HepG2 (cell line): Measurements from ENCODE around the gene IMP3. TPM values are rescaled to one million over a fixed set of nuclear protein-coding genes. Genes with fewer than 3 reads are reported as not detected.
A peak's percentile ranks its signal among the peaks of the same experiment; 100 is the strongest.

Experiments used
- ATAC-seq: fragments of 200-7000 bp; cut with Tn5 transposase; 3 replicates; pipeline ENCODE4 v1.9.1; 2020; ENCODE audit warnings: mild to moderate bottlenecking, moderate library complexity
- BruUV-seq: library from RNA; stranded (reverse); fragments of 400-500 nt; replicated peaks from 2 replicates; lab custom pipeline; 2021; lab: Mats Ljungman, UMichigan
- CTCF ChIA-PET: fragments of 300-600 bp; formaldehyde crosslinking; extraction: SDS; loops from one replicate; lab custom pipeline; 2021; ENCODE audit warnings: low total read pairs, inconsistent platforms, low intra/inter-chr PET ratio; lab: Yijun Ruan, JAX
- POLR2A ChIA-PET: fragments of 350-600 bp; sonication (Branson Sonifier 250); formaldehyde crosslinking; loops from one replicate; lab custom pipeline; 2020; ENCODE audit warnings: antibody characterized with exemption, inconsistent platforms; lab: Yijun Ruan, JAX
- DNase-seq: peaks from one replicate; pipeline ENCODE4 v3.0.0-alpha.2; 2015; ENCODE audit warnings: low spot score
- FAIRE-seq: peaks from 3 replicates; lab custom pipeline; 2011; peaks lifted over from hg19 to GRCh38; lab: Jason Lieb, UNC
- H2AFZ ChIP-seq: one replicate; pipeline ENCODE4 v1.6.1; 2011; ENCODE audit warnings: low read length, inconsistent platforms
- H3K27ac ChIP-seq: fragments of 300-600 bp; 3 replicates; pipeline ENCODE4 v1.8.0; 2011; ENCODE audit warnings: mixed run types, mild to moderate bottlenecking, mixed read lengths, low read length, inconsistent platforms; ENCODE audit not compliant: insufficient read depth; ENCODE audit errors: extremely low read length
- H3K27me3 ChIP-seq, 2 experiments: fragments of 200-600 bp in 1 of 2; 2 replicates in 1 of 2; 3 replicates in 1 of 2; pipeline versions ENCODE4 v1.6.0 to v1.8.0; 2011; ENCODE audit warnings: low read length in 2 of 2, mild to moderate bottlenecking in 2 of 2, moderate library complexity in 2 of 2, inconsistent platforms in 1 of 2; ENCODE audit not compliant: insufficient read depth in 2 of 2, control insufficient read depth in 1 of 2
- H3K36me3 ChIP-seq, 2 experiments: fragments of 200-600 bp in 1 of 2; replicated peaks in 1 of 2; 2 replicates in 1 of 2; 3 replicates in 1 of 2; pipeline versions ENCODE4 v1.5.1 to v1.8.0; 2011; ENCODE audit warnings: low read length in 2 of 2, inconsistent platforms in 1 of 2; ENCODE audit not compliant: insufficient read depth in 2 of 2, control insufficient read depth in 1 of 2
- H3K4me1 ChIP-seq: 2 replicates; pipeline ENCODE4 v1.5.1; 2012; ENCODE audit warnings: low read length, inconsistent platforms; ENCODE audit not compliant: insufficient read depth
- H3K4me2 ChIP-seq: 2 replicates; pipeline ENCODE4 v1.6.0; 2011; ENCODE audit warnings: low read depth, low read length, inconsistent platforms
- H3K4me3 ChIP-seq, 3 experiments: fragments of 200-600 bp in 1 of 3; sonication (generic), shearing (Covaris generic) in 1 of 3; replicated peaks in 1 of 3; 2 replicates each; pipeline ENCODE4 v1.5.1; 2011 to 2016; ENCODE audit warnings: low read length in 3 of 3, inconsistent platforms in 2 of 3, low read depth in 2 of 3, mild to moderate bottlenecking in 2 of 3, control low read depth in 1 of 3, mixed read lengths in 1 of 3; ENCODE audit not compliant: insufficient read depth in 1 of 3
- H3K79me2 ChIP-seq: one replicate; pipeline ENCODE4 v1.6.1; 2011; ENCODE audit warnings: low read length, inconsistent platforms; ENCODE audit not compliant: insufficient read depth
- H3K9ac ChIP-seq: 2 replicates; pipeline ENCODE4 v1.6.0; 2011; ENCODE audit warnings: mild to moderate bottlenecking, low read depth, low read length, inconsistent platforms; ENCODE audit not compliant: insufficient read depth
- H3K9me3 ChIP-seq: 2 replicates; pipeline ENCODE4 v1.5.1; 2012; ENCODE audit warnings: mild to moderate bottlenecking, low read length
- H4K20me1 ChIP-seq: 2 replicates; pipeline ENCODE4 v1.6.0; 2011; ENCODE audit warnings: inconsistent platforms, mild to moderate bottlenecking, low read length, moderate library complexity; ENCODE audit not compliant: insufficient read depth
- ADNP ChIP-seq: sonication (generic); formaldehyde crosslinking; IDR thresholded peaks from 2 replicates; pipeline ENCODE4 v1.4.0; 2020; ENCODE audit warnings: missing genetic modification reagents
- ARID4A ChIP-seq: sonication (generic); formaldehyde crosslinking; IDR thresholded peaks from 2 replicates; pipeline ENCODE4 v1.5.0; 2020; ENCODE audit warnings: mild to moderate bottlenecking, missing genetic modification reagents, borderline replicate concordance
- ELF3 ChIP-seq: IDR thresholded peaks from 2 replicates; pipeline ENCODE4 v1.6.1; 2016; ENCODE audit warnings: missing genetic modification reagents, missing compliant biosample characterization
- FOXA1 ChIP-seq, 2 experiments: fragments of 450-650 bp in 1 of 2; sonication (generic) in 1 of 2; formaldehyde crosslinking in 1 of 2; IDR thresholded peaks; 2 replicates each; pipeline versions ENCODE4 v1.4.0 to v1.6.1; 2016 to 2020; ENCODE audit warnings: missing genetic modification reagents in 1 of 2
- HMG20B ChIP-seq: conservative IDR thresholded peaks from 2 replicates; pipeline ENCODE4 v1.6.1; 2016; ENCODE audit warnings: missing genetic modification reagents, missing compliant biosample characterization
- HNF4A ChIP-seq: sonication (generic); formaldehyde crosslinking; IDR thresholded peaks from 2 replicates; pipeline ENCODE4 v1.4.0; 2020; ENCODE audit warnings: missing genetic modification reagents
- HNRNPL ChIP-seq: fragments of 200-400 bp; formaldehyde crosslinking; IDR thresholded peaks from 2 replicates; pipeline ENCODE4 v1.6.1; 2017; ENCODE audit warnings: mild to moderate bottlenecking, low read depth, low read length
- ISX ChIP-seq: sonication (generic); formaldehyde crosslinking; conservative IDR thresholded peaks from 2 replicates; pipeline ENCODE4 v1.5.0; 2020; ENCODE audit warnings: missing genetic modification reagents
- NFE2L2 ChIP-seq: fragments of 150-350 bp; IDR thresholded peaks from 2 replicates; pipeline ENCODE4 v1.6.1; 2014; ENCODE audit warnings: low read length
- NFIC ChIP-seq: IDR thresholded peaks from 2 replicates; pipeline ENCODE4 v1.6.1; 2012; ENCODE audit warnings: mild to moderate bottlenecking, low read length, inconsistent platforms
- NFRKB ChIP-seq: fragments of 450-650 bp; IDR thresholded peaks from 2 replicates; pipeline ENCODE4 v1.6.1; 2017
- PAX8 ChIP-seq: sonication (generic); formaldehyde crosslinking; IDR thresholded peaks from 2 replicates; pipeline ENCODE4 v1.8.0; 2022; ENCODE audit warnings: mild to moderate bottlenecking, missing genetic modification reagents, borderline replicate concordance
- SNRNP70 ChIP-seq: fragments of 200-400 bp; formaldehyde crosslinking; IDR thresholded peaks from 2 replicates; pipeline ENCODE4 v1.6.1; 2017; ENCODE audit warnings: mild to moderate bottlenecking, low read depth, low read length, moderate library complexity
- TBP ChIP-seq: sonication (generic); formaldehyde crosslinking; IDR thresholded peaks from 2 replicates; pipeline ENCODE4 v1.5.0; 2020; ENCODE audit warnings: missing genetic modification reagents
- TOE1 ChIP-seq: sonication (generic); formaldehyde crosslinking; IDR thresholded peaks from 2 replicates; pipeline ENCODE4 v1.4.0; 2020; ENCODE audit warnings: mild to moderate bottlenecking, missing genetic modification reagents
- ZC3H4 ChIP-seq: sonication (generic); formaldehyde crosslinking; IDR thresholded peaks from 2 replicates; pipeline ENCODE4 v1.4.0; 2020; ENCODE audit warnings: missing genetic modification reagents, borderline replicate concordance
- ZNF253 ChIP-seq: sonication (generic); formaldehyde crosslinking; IDR thresholded peaks from 2 replicates; pipeline ENCODE4 v1.8.0; 2022; ENCODE audit warnings: mild to moderate bottlenecking, missing genetic modification reagents, borderline replicate concordance
- ZNF878 ChIP-seq: sonication (generic); formaldehyde crosslinking; IDR thresholded peaks from 2 replicates; pipeline ENCODE4 v1.8.1; 2023; ENCODE audit warnings: mild to moderate bottlenecking, missing genetic modification reagents, moderate library complexity
- WGBS: methylation state at CpG from one replicate; pipeline ENCODE4 v1.1.6; 2017; ENCODE audit warnings: low lambda C conversion rate; 5-methylcytosine and 5-hydroxymethylcytosine counted together
- in situ Hi-C: cut with HindIII; loops from 2 replicates; pipeline ENCODE4 v1.10.0; 2017; ENCODE audit warnings: low pct_unique_long_range_greater_than_20kb; ENCODE audit not compliant: extremely low pct_ligation_motif_present
- intact Hi-C: fragments of 100-400 bp; cut with micrococcal nuclease; formaldehyde crosslinking; loops from one replicate; pipeline ENCODE4 v1.10.0; 2022; ENCODE audit not compliant: unreplicated experiment
- polyA plus RNA-seq, 8 experiments: library from polyadenylated mRNA; depleted of rRNA in 3 of 8; stranded (reverse) in 7 of 8; unstranded in 1 of 8; fragments of >200 nt; fragmentation: Illumina TruSeq in 4 of 8; extraction: Trizol in 4 of 8; gene quantifications; 2 replicates each; pipeline versions ENCODE4 v1.2.1 to v1.2.3, GENCODE V29; 2011 to 2016; ENCODE audit warnings: low read depth in 4 of 8, missing spikeins in 1 of 8, mixed read lengths in 1 of 8; ENCODE audit not compliant: insufficient read depth in 1 of 8
- total RNA-seq, 5 experiments: library from RNA; depleted of rRNA; stranded (reverse); fragments of >200 nt; fragmentation: Illumina TruSeq; extraction: Trizol; gene quantifications; 2 replicates each; pipeline ENCODE4 v1.2.3, GENCODE V29; 2016; ENCODE audit warnings: low read depth in 1 of 5

Gene IMP3
- total and polyA plus RNA-seq, 2 of the 13 experiments (the other 11 are each of a cell fraction or from before 2014, with no cell fraction given), result 38.3 to 143 TPM

- TF ChIP-seq ARID4A (CRISPR knock-in tag), result 0 out of 2 replicates have a peak, but pooled peaks have one; percentile 13
Measured at GRCh38 chr15:75649045-75649761, 9.2 kb upstream of the IMP3 start (continued).

GRCh38 chr15:75648156-75649000, 8.4 kb upstream of the IMP3 start:
- peaks cover 58% of the 10 kb centered on the region for H3K4me1 ChIP-seq
- peak; percentile 64 for ATAC-seq
- peaks cover 0 to 2% of the 10 kb centered on the region in 2 experiments; a peak in 1 of 5 replicates for H3K27me3 ChIP-seq
- no peak overlapping the region for H2AFZ ChIP-seq
- ChIA-PET POLR2A (interaction anchor here (1.0 to 2.6 kb wide), 17 partner anchors 10 to 280 kb away, joined by 3 to 39 read pairs (median 7); partner anchors contain the start of genes IMP3, MAN2C1, PTPN9 and SIN3A), CTCF (no interaction called here)
- intact Hi-C loops, result loop anchor here (2.0 kb wide), 1 partner anchor 34 kb away; no protein-coding TSS in a partner anchor
- H3K27ac ChIP-seq, result peak overlapping the region; percentile 98
- in situ Hi-C loops, result loop anchor here (5.0 to 10.0 kb wide), 2 partner anchors 34 to 284 kb away; partner anchors contain the start of gene MAN2C1
- DNase-seq, result peak; percentile 63
- H3K36me3 ChIP-seq, result peaks cover 0 to under 1% of the 10 kb centered on the region in 2 experiments; a peak in 1 of 5 replicates
- TSS peak; percentile 63 for BruUV-seq
- WGBS, result 0% methylated on average over 17 of the region's 34 CpGs
- no peaks in the 10 kb centered on the region for H3K9me3 ChIP-seq
- H3K9ac ChIP-seq, result peak overlapping the region; percentile 89
- peak; percentile 59 for FAIRE-seq
- peak overlapping the region; percentile 83 to 96 (median 93) for H3K4me3 ChIP-seq
- peak overlapping the region; percentile 97 for H3K4me2 ChIP-seq
- peaks cover 59% of the 10 kb centered on the region for H3K79me2 ChIP-seq
- H4K20me1 ChIP-seq, result peaks cover 9% of the 10 kb centered on the region
- TF ChIP-seq ZNF878 (CRISPR knock-in tag) (no peak), NFE2L2 (0 out of 2 replicates have a peak, but pooled peaks have one; percentile 16), ADNP (CRISPR knock-in tag) (no peak), ZNF253 (no peak), HNF4A (CRISPR knock-in tag) (peak; percentile 26; the same call in 1 of the 2 replicates), ISX (CRISPR knock-in tag) (0 out of 2 replicates have a peak, but pooled peaks have one; percentile 23), HMG20B (CRISPR knock-in tag) (no peak), TBP (CRISPR knock-in tag) (no peak), NFRKB (no peak), ELF3 (no peak), SNRNP70 (no peak), TOE1 (CRISPR knock-in tag) (no peak), NFIC (no peak), FOXA1 (IDR thresholded peaks at IDR 0.05) (no peak), FOXA1 (CRISPR knock-in tag; IDR thresholded peaks at IDR 0.05) (no peak), HNRNPL (no peak), ZC3H4 (no peak), PAX8 (CRISPR knock-in tag) (0 out of 2 replicates have a peak, but pooled peaks have one; percentile 25)
